MM.1S (cell line): ENCODE measurements around the gene ADCK2.
"Not testable (repeated sequence)": the region's sequence is repeated elsewhere in the genome, so short reads cannot be mapped to it uniquely, and the experiment has no call there.

Source experiments
- DNase-seq: peaks from one replicate; pipeline ENCODE4 v3.0.0-alpha.2; 2015
- H2AFZ ChIP-seq: fragments of 300-600 bp; sonication (generic); 2 replicates; pipeline ENCODE4 v1.6.0; 2016; ENCODE audit warnings: antibody characterized with exemption, low read length
- H3F3A ChIP-seq: fragments of 300-600 bp; sonication (generic); 2 replicates; pipeline ENCODE4 v1.6.1; 2016; ENCODE audit warnings: mild to moderate bottlenecking, antibody characterized with exemption, low read length, moderate library complexity, mixed read lengths; ENCODE audit not compliant: insufficient read depth
- H3K27ac ChIP-seq: fragments of 300-600 bp; sonication (generic); 2 replicates; pipeline ENCODE4 v1.5.1; 2016; ENCODE audit warnings: mild to moderate bottlenecking, low read length
- H3K27me3 ChIP-seq: fragments of 300-600 bp; sonication (generic); replicated peaks from 2 replicates; pipeline ENCODE4 v1.6.0; 2016; ENCODE audit warnings: low read length; ENCODE audit not compliant: insufficient read depth
- H3K36me3 ChIP-seq: fragments of 300-600 bp; sonication (generic); replicated peaks from 2 replicates; pipeline ENCODE4 v1.6.1; 2016; ENCODE audit warnings: mild to moderate bottlenecking, low read length, mixed read lengths; ENCODE audit not compliant: insufficient read depth
- H3K4me1 ChIP-seq: fragments of 300-600 bp; sonication (generic); 2 replicates; pipeline ENCODE4 v1.6.1; 2016; ENCODE audit warnings: low read length, mixed read lengths
- H3K4me2 ChIP-seq: fragments of 300-600 bp; sonication (generic); 2 replicates; pipeline ENCODE4 v1.6.0; 2016; ENCODE audit warnings: low read depth, low read length
- H3K4me3 ChIP-seq: fragments of 300-600 bp; sonication (generic); 2 replicates; pipeline ENCODE4 v1.5.1; 2016; ENCODE audit warnings: low read length, mixed read lengths
- H3K79me2 ChIP-seq: fragments of 300-600 bp; sonication (generic); 2 replicates; pipeline ENCODE4 v1.6.1; 2016; ENCODE audit warnings: mixed run types, low read length, mixed read lengths
- H3K9ac ChIP-seq: fragments of 300-600 bp; sonication (generic); 2 replicates; pipeline ENCODE4 v1.6.1; 2016; ENCODE audit warnings: low read length, mixed read lengths
- H3K9me2 ChIP-seq: fragments of 300-600 bp; sonication (generic); replicated peaks from 2 replicates; pipeline ENCODE4 v1.6.1; 2016; ENCODE audit warnings: mild to moderate bottlenecking, low read length, mixed read lengths; ENCODE audit not compliant: insufficient read depth
- H3K9me3 ChIP-seq: fragments of 300-600 bp; sonication (generic); replicated peaks from 2 replicates; pipeline ENCODE4 v1.6.1; 2016; ENCODE audit warnings: mild to moderate bottlenecking, low read length, mixed read lengths; ENCODE audit not compliant: insufficient read depth
- H4K20me1 ChIP-seq: fragments of 300-600 bp; sonication (generic); 2 replicates; pipeline ENCODE4 v1.6.1; 2016; ENCODE audit warnings: mild to moderate bottlenecking, low read length, moderate library complexity, mixed read lengths; ENCODE audit not compliant: insufficient read depth
- CTCF ChIP-seq: fragments of 300-600 bp; sonication (generic); IDR thresholded peaks from 2 replicates; pipeline ENCODE4 v1.5.1; 2016; ENCODE audit warnings: antibody characterized with exemption, low read length, mixed read lengths
- EZH2 ChIP-seq: fragments of 300-600 bp; sonication (generic); optimal IDR thresholded peaks from 2 replicates; pipeline ENCODE3; 2017; ENCODE audit warnings: low read depth, mild to moderate bottlenecking, antibody characterized with exemption, low read length, mixed read lengths
- EZH2phosphoT487 ChIP-seq: fragments of 300-600 bp; sonication (generic); IDR thresholded peaks from 2 replicates; pipeline ENCODE4 v1.6.1; 2018; ENCODE audit warnings: antibody characterized with exemption, low read length

The ADCK2 gene

GRCh38 chr7:140640727-140641523, 31.8 kb upstream of the ADCK2 start, which contains the start of gene DENND2A:
TSS of gene DENND2A (minus strand) at chr7:140640813. CDS start at chr7:140602397, 38,416 bp downstream.
- no peak within 1 kb of the TSS for H3K4me3 ChIP-seq
- peaks cover 57% of the 10 kb centered on the region for H3K27me3 ChIP-seq

GRCh38 chr7:140641524-140642195, 31.1 kb upstream of the ADCK2 start:
- Histone ChIP-seq H3K79me2 (no peaks in the 10 kb centered on the region), H3K36me3 (no peaks in the 10 kb centered on the region), H3K9ac (no peak overlapping the region), H4K20me1 (no peaks in the 10 kb centered on the region), H3K4me2 (no peak overlapping the region), H3K4me1 (no peaks in the 10 kb centered on the region), H3F3A (no peaks in the 10 kb centered on the region), H3K9me3 (no peaks in the 10 kb centered on the region), H2AFZ (no peak overlapping the region), H3K9me2 (no peaks in the 10 kb centered on the region), H3K4me3 (no peak overlapping the region), H3K27ac (no peak overlapping the region), H3K27me3 (peaks cover 57% of the 10 kb centered on the region)
- TF ChIP-seq CTCF, result no peak
- TF ChIP-seq EZH2, result no peak
- no peak for TF ChIP-seq EZH2phosphoT487
- DNase-seq, result no peak

More at GRCh38 chr7:140640727-140641523, 31.8 kb upstream of the ADCK2 start, which contains the start of gene DENND2A:
- Histone ChIP-seq H3K36me3 (no peaks in the 10 kb centered on the region), H3K9ac (no peak within 1 kb of the TSS), H3K9me3 (no peaks in the 10 kb centered on the region), H3K4me2 (no peak within 1 kb of the TSS), H3K4me1 (no peaks in the 10 kb centered on the region), H3K9me2 (no peaks in the 10 kb centered on the region), H3K79me2 (no peaks in the 10 kb centered on the region), H2AFZ (no peak within 1 kb of the TSS), H3K27ac (no peak within 1 kb of the TSS), H3F3A (no peaks in the 10 kb centered on the region), H4K20me1 (no peaks in the 10 kb centered on the region)
- TF ChIP-seq EZH2, result peak; percentile 84
- no peak for TF ChIP-seq EZH2phosphoT487
- DNase-seq, result no peak

- Histone ChIP-seq H2AFZ (no peak overlapping the region), H3K4me3 (no peak overlapping the region), H3K27me3 (peaks cover 43% of the 10 kb centered on the region), H3K4me2 (no peak overlapping the region), H3K9me2 (no peaks in the 10 kb centered on the region), H3K9me3 (no peaks in the 10 kb centered on the region), H3K36me3 (no peaks in the 10 kb centered on the region), H3K27ac (no peak overlapping the region), H3K79me2 (no peaks in the 10 kb centered on the region), H4K20me1 (no peaks in the 10 kb centered on the region), H3K9ac (no peak overlapping the region), H3K4me1 (no peaks in the 10 kb centered on the region), H3F3A (no peaks in the 10 kb centered on the region)
- TF ChIP-seq EZH2, result no peak
- no peak for TF ChIP-seq CTCF
- no peak for TF ChIP-seq EZH2phosphoT487
- DNase-seq, result no peak
Measured at GRCh38 chr7:140643416-140643815, 29.3 kb upstream of the ADCK2 start.

- not testable (repeated sequence) for H3K27ac ChIP-seq, H3K4me1 ChIP-seq, H3K79me2 ChIP-seq, H3K36me3 ChIP-seq, H2AFZ ChIP-seq, H3K4me2 ChIP-seq, H3F3A ChIP-seq, DNase-seq, H3K9me2 ChIP-seq, H4K20me1 ChIP-seq, H3K9ac ChIP-seq, H3K4me3 ChIP-seq, H3K9me3 ChIP-seq
- H3K27me3 ChIP-seq, result peaks cover 31% of the 10 kb centered on the region
Measured at GRCh38 chr7:140644761-140645160, 28.0 kb upstream of the ADCK2 start.
